Measurements from ENCODE around the gene SIX3.

The SIX3 gene

DNA sequence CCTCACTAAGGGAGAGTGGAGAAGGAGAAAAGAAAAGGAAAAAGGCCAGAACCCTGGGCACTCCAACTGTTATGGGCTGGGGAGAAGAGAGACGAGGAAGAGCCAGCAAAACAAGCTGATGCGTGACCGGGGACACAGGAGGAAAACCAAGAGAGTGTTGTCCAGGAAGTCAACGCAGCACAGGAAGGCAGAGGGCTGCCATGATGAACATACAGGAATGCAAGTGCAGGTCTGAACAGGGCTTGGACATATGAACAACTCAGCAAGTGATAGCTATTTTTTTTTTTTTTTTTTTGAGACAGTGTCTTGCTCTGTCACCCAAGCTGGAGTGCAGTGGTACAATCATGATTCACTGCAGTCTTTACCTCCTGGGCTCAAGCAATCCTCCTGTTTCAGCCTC is 28.4 kb downstream of the SIX3 start:
- H3K23ac ChIP-seq (ENCODE audit: low read depth, low read length, poor library complexity) = no peak overlapping the region
- no CpG with 5 or more reads among the region's 4 CpGs for WGBS, 2 donors (ENCODE audit: extremely low coverage in 2 of 2, insufficient read length in 2 of 2, insufficient replicate concordance in 1 of 2)

DNA sequence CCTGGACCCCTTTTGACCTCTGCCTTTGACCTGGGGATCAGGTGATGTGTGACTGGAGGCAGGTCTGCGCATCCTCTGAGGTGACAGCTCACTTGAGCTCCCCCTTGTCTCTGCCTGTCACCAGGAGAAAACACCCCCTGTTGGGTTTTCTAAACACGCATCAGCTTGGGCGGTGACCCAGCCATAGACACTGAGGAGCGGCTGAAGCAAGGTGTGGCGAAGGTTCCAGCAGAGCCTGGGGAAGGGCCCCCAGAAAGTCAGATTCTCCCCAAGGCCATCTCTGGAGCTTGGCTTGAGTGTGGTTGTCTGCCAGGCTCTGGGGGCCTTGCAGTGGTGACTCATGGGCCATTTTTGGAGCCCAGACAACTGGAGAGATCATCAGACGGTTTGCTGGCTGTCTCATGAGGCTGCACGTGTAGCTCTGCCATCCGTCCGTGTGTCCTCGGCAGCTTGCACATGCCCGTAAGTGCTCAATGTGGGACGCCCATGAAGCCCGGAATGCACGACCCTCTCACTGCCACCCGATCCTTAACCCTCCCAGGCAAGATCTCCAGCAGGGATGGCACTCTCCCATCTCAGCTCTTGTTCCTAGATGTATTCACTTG is 29.4 kb downstream of the SIX3 start:
- Histone ChIP-seq H3K79me1 (ENCODE audit: low read depth, low read length) (no peaks in the 10 kb centered on the region), H3K4ac (ENCODE audit: low read length) (no peak overlapping the region), H3K9ac (ENCODE audit: low read depth, low read length, poor library complexity) (no peak overlapping the region), H3K36me3 (replicated peaks in 1 of 2; ENCODE audit: control insufficient read depth in 2 of 2, insufficient read depth in 2 of 2, low read length in 2 of 2) (peaks cover 0 to 6% of the 10 kb centered on the region in 2 donors), H2BK12ac (ENCODE audit: low read length) (no peak overlapping the region), H3K4me1 (ENCODE audit: control insufficient read depth in 2 of 2, insufficient read depth in 1 of 2, low read depth in 1 of 2, low read length in 2 of 2) (peaks cover 0 to 21% of the 10 kb centered on the region in 2 donors), H4K91ac (ENCODE audit: low read depth, low read length, poor library complexity) (no peak overlapping the region), H3K4me3 (ENCODE audit: low read length in 2 of 2) (no peak overlapping the region), H3K27ac (replicated peaks; ENCODE audit: low read length) (no peak overlapping the region), H4K8ac (ENCODE audit: low read depth, low read length) (no peak overlapping the region), H2BK15ac (ENCODE audit: low read length) (no peak overlapping the region), H3K23ac (ENCODE audit: low read depth, low read length, poor library complexity) (no peak overlapping the region), H2AFZ (ENCODE audit: low read length) (no peak overlapping the region), H3K27me3 (ENCODE audit: control insufficient read depth in 3 of 3, insufficient read depth in 3 of 3, low read depth in 1 of 3, low read length in 3 of 3) (no peaks in the 10 kb centered on the region), H2BK5ac (ENCODE audit: low read length) (no peak overlapping the region), H2AK5ac (ENCODE audit: low read depth, low read length) (no peak overlapping the region), H3K14ac (ENCODE audit: low read length) (no peak overlapping the region), H3K18ac (ENCODE audit: low read length) (no peak overlapping the region), H3K9me3 (replicated peaks in 1 of 2; ENCODE audit: control insufficient read depth in 2 of 2, insufficient read depth in 1 of 2, low read depth in 1 of 2, low read length in 2 of 2) (no peaks in the 10 kb centered on the region), H3K4me2 (ENCODE audit: insufficient read depth, low read length, poor library complexity, severe bottlenecking) (no peak overlapping the region), H2BK120ac (ENCODE audit: low read depth, low read length) (no peak overlapping the region)
- WGBS, 2 donors (ENCODE audit: extremely low coverage in 2 of 2, insufficient read length in 2 of 2, insufficient replicate concordance in 1 of 2) = no CpG with 5 or more reads among the region's 15 CpGs
- no peak for DNase-seq (ENCODE audit: low spot score)

More for the DNA sequence above, 28.4 kb downstream of the SIX3 start:
- Histone ChIP-seq H3K36me3 (replicated peaks in 1 of 2; ENCODE audit: control insufficient read depth in 2 of 2, insufficient read depth in 2 of 2, low read length in 2 of 2) (peaks cover 0 to 6% of the 10 kb centered on the region in 2 donors), H3K9ac (ENCODE audit: low read depth, low read length, poor library complexity) (no peak overlapping the region), H3K4ac (ENCODE audit: low read length) (no peak overlapping the region), H4K91ac (ENCODE audit: low read depth, low read length, poor library complexity) (no peak overlapping the region), H3K18ac (ENCODE audit: low read length) (no peak overlapping the region), H3K4me1 (ENCODE audit: control insufficient read depth in 2 of 2, insufficient read depth in 1 of 2, low read depth in 1 of 2, low read length in 2 of 2) (peaks cover 0 to 21% of the 10 kb centered on the region in 2 donors), H2AFZ (ENCODE audit: low read length) (no peak overlapping the region), H2BK12ac (ENCODE audit: low read length) (no peak overlapping the region), H2BK15ac (ENCODE audit: low read length) (no peak overlapping the region), H2BK120ac (ENCODE audit: low read depth, low read length) (no peak overlapping the region), H2AK5ac (ENCODE audit: low read depth, low read length) (no peak overlapping the region), H3K4me2 (ENCODE audit: insufficient read depth, low read length, poor library complexity, severe bottlenecking) (no peak overlapping the region), H3K27ac (replicated peaks; ENCODE audit: low read length) (no peak overlapping the region), H3K27me3 (ENCODE audit: control insufficient read depth in 3 of 3, insufficient read depth in 3 of 3, low read depth in 1 of 3, low read length in 3 of 3) (no peaks in the 10 kb centered on the region), H3K4me3 (ENCODE audit: low read length in 2 of 2) (no peak overlapping the region), H3K79me1 (ENCODE audit: low read depth, low read length) (no peaks in the 10 kb centered on the region), H3K9me3 (replicated peaks in 1 of 2; ENCODE audit: control insufficient read depth in 2 of 2, insufficient read depth in 1 of 2, low read depth in 1 of 2, low read length in 2 of 2) (no peaks in the 10 kb centered on the region), H4K8ac (ENCODE audit: low read depth, low read length) (no peak overlapping the region), H2BK5ac (ENCODE audit: low read length) (no peak overlapping the region), H3K14ac (ENCODE audit: low read length) (no peak overlapping the region)
- DNase-seq (ENCODE audit: low spot score) = no peak

- no peak for DNase-seq (ENCODE audit: low spot score)
- Histone ChIP-seq H2BK5ac (ENCODE audit: low read length) (no peak overlapping the region), H3K79me1 (ENCODE audit: low read depth, low read length) (no peaks in the 10 kb centered on the region), H2BK15ac (ENCODE audit: low read length) (no peak overlapping the region), H2AK5ac (ENCODE audit: low read depth, low read length) (peak overlapping the region; percentile 73), H4K91ac (ENCODE audit: low read depth, low read length, poor library complexity) (no peak overlapping the region), H3K23ac (ENCODE audit: low read depth, low read length, poor library complexity) (peak overlapping the region; percentile 37), H3K9ac (ENCODE audit: low read depth, low read length, poor library complexity) (peak overlapping the region; percentile 6), H3K27ac (replicated peaks; ENCODE audit: low read length) (peak overlapping the region; percentile 71), H2BK12ac (ENCODE audit: low read length) (peak overlapping the region; percentile 68), H3K4ac (ENCODE audit: low read length) (no peak overlapping the region), H3K14ac (ENCODE audit: low read length) (no peak overlapping the region), H3K4me2 (ENCODE audit: insufficient read depth, low read length, poor library complexity, severe bottlenecking) (peak overlapping the region; percentile 35), H3K4me3 (ENCODE audit: low read length in 2 of 2) (peak overlapping the region in 1 of 2 donors; percentile 43), H2BK120ac (ENCODE audit: low read depth, low read length) (no peak overlapping the region), H3K4me1 (ENCODE audit: control insufficient read depth in 2 of 2, insufficient read depth in 1 of 2, low read depth in 1 of 2, low read length in 2 of 2) (peaks cover 0 to 26% of the 10 kb centered on the region in 2 donors), H4K8ac (ENCODE audit: low read depth, low read length) (no peak overlapping the region), H3K36me3 (replicated peaks in 1 of 2; ENCODE audit: control insufficient read depth in 2 of 2, insufficient read depth in 2 of 2, low read length in 2 of 2) (peaks cover 0 to 3% of the 10 kb centered on the region in 2 donors), H3K9me3 (replicated peaks in 1 of 2; ENCODE audit: control insufficient read depth in 2 of 2, insufficient read depth in 1 of 2, low read depth in 1 of 2, low read length in 2 of 2) (no peaks in the 10 kb centered on the region), H3K18ac (ENCODE audit: low read length) (peak overlapping the region; percentile 92), H2AFZ (ENCODE audit: low read length) (peak overlapping the region; percentile 93), H3K27me3 (ENCODE audit: control insufficient read depth in 3 of 3, insufficient read depth in 3 of 3, low read depth in 1 of 3, low read length in 3 of 3) (peaks cover 0 to 4% (median 0%) of the 10 kb centered on the region in 3 experiments)
- no CpG with 5 or more reads among the region's 11 CpGs for WGBS, 2 donors (ENCODE audit: extremely low coverage in 2 of 2, insufficient read length in 2 of 2, insufficient replicate concordance in 1 of 2)
Observed at GRCh38 chr2:44972771-44973535, 31.5 kb downstream of the SIX3 start.

- Histone ChIP-seq H3K23ac (ENCODE audit: low read depth, low read length, poor library complexity) (no peak overlapping the region), H3K27ac (replicated peaks; ENCODE audit: low read length) (no peak overlapping the region), H3K27me3 (ENCODE audit: control insufficient read depth in 3 of 3, insufficient read depth in 3 of 3, low read depth in 1 of 3, low read length in 3 of 3) (peaks cover 0 to 7% (median 0%) of the 10 kb centered on the region in 3 experiments), H3K18ac (ENCODE audit: low read length) (no peak overlapping the region), H4K91ac (ENCODE audit: low read depth, low read length, poor library complexity) (no peak overlapping the region), H2BK12ac (ENCODE audit: low read length) (no peak overlapping the region), H3K4ac (ENCODE audit: low read length) (no peak overlapping the region), H2BK15ac (ENCODE audit: low read length) (no peak overlapping the region), H3K36me3 (replicated peaks in 1 of 2; ENCODE audit: control insufficient read depth in 2 of 2, insufficient read depth in 2 of 2, low read length in 2 of 2) (peaks cover 0 to 3% of the 10 kb centered on the region in 2 donors), H3K4me2 (ENCODE audit: insufficient read depth, low read length, poor library complexity, severe bottlenecking) (no peak overlapping the region), H2AK5ac (ENCODE audit: low read depth, low read length) (no peak overlapping the region), H3K4me3 (ENCODE audit: low read length in 2 of 2) (no peak overlapping the region), H3K4me1 (ENCODE audit: control insufficient read depth in 2 of 2, insufficient read depth in 1 of 2, low read depth in 1 of 2, low read length in 2 of 2) (peaks cover 0 to 28% of the 10 kb centered on the region in 2 donors), H2BK120ac (ENCODE audit: low read depth, low read length) (no peak overlapping the region), H3K14ac (ENCODE audit: low read length) (no peak overlapping the region), H4K8ac (ENCODE audit: low read depth, low read length) (no peak overlapping the region), H3K9me3 (replicated peaks in 1 of 2; ENCODE audit: control insufficient read depth in 2 of 2, insufficient read depth in 1 of 2, low read depth in 1 of 2, low read length in 2 of 2) (no peaks in the 10 kb centered on the region), H3K9ac (ENCODE audit: low read depth, low read length, poor library complexity) (no peak overlapping the region), H2AFZ (ENCODE audit: low read length) (no peak overlapping the region), H2BK5ac (ENCODE audit: low read length) (no peak overlapping the region), H3K79me1 (ENCODE audit: low read depth, low read length) (no peaks in the 10 kb centered on the region)
- peak; percentile 75 for DNase-seq (ENCODE audit: low spot score)
- no CpG with 5 or more reads among the region's 6 CpGs for WGBS, 2 donors (ENCODE audit: extremely low coverage in 2 of 2, insufficient read length in 2 of 2, insufficient replicate concordance in 1 of 2)
Observed at GRCh38 chr2:44974064-44974715, 32.7 kb downstream of the SIX3 start.

Measured in neuronal stem cell (in vitro differentiated cells).